Measurements from ENCODE around the gene RNF148. TPM values are rescaled to one million over a fixed set of nuclear protein-coding genes. Genes with fewer than 3 reads are reported as not detected.

RNF148 gene, protein sequence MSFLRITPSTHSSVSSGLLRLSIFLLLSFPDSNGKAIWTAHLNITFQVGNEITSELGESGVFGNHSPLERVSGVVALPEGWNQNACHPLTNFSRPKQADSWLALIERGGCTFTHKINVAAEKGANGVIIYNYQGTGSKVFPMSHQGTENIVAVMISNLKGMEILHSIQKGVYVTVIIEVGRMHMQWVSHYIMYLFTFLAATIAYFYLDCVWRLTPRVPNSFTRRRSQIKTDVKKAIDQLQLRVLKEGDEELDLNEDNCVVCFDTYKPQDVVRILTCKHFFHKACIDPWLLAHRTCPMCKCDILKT
- total RNA-seq (2014; rRNA removed; shearing (Covaris generic)): 0.25 TPM in 1 of 2 replicates, not detected in the other
- polyA plus RNA-seq (2014; cell fraction: nucleus; rRNA removed): 0.07 TPM in 1 of 2 replicates, not detected in the other

DNA sequence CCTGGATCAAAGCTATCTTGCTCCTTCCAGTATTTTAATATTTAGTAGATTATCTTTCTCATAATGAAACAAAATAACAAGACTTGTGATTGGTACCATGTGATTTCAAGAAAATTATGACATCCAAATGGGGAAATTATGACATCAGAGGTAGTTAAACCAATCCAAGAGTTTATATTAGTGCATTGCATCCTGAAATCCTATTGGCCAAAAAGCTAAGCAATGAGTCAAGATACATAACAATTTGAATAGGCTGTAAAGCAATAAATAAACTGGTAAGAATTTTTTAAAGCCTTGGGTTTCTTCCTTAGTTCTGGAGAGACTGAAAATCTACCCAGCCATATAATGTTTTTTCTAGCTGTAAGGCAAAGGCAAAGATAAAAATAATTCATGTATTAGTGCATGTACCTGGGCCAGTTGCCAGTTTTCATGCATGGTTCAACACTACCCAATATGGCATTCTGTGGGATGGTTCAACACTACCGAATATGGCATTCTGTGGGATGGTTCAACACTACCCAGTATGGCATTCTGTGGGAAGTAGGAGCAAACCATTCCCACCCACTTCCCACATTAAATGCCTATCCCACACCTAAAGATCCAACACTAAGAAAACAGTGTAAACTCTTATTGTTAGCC is at the start of gene RNF148:
TSS of gene RNF148 (minus strand) at position 51 of the 639 bp plus-strand sequence. CDS start 172 bp downstream, outside the sequence.
- no peak for DNase-seq (ENCODE audit: extremely low read depth, low read depth)

- no peak for DNase-seq (ENCODE audit: extremely low read depth, low read depth)
These were observed 47.7 kb upstream of the RNF148 start for GRCh38 chr7:122750389-122750788.

DNA sequence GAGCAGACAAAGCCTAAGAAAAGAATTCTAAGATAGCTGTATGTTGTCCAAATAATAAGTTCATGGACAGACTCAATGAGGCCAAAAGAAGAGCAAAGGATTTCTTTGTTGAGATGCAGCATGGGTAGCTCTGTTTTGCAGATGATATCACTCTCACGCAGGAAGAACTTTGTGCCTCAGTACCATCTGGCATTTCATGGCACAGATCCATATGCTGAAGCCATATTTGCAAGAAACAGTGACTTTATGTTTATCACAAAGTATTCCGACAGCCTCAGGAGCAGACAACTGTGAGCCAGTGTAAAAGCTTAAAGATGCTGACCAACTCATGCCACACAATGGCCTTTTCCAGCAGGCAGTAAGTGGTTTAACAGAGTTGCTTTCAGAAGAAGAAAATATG is 45.5 kb upstream of the RNF148 start:
- DNase-seq (ENCODE audit: extremely low read depth, low read depth): no peak

DNA sequence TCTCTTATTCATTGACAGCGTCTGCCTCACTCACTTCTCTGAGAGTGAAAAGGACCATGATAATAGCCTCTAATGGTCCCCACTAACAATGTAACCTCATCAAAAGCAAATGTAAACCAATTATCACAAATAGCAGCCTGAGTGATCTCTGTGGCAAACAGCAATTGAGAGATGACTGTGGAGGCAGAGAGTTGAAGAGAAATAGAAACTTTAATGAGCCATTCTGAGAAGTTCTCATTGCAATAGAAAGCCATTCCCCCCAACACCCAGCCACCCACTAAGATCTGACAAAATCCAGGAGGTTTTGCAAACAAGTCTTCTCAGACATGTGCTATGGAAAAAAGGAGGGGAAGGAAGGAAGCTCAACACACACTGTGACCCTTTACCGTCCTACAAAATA is 44.2 kb upstream of the RNF148 start:
- no peak for DNase-seq (ENCODE audit: extremely low read depth, low read depth)

GRCh38 chr7:122743211-122743610 is 40.5 kb upstream of the RNF148 start:
- DNase-seq (ENCODE audit: extremely low read depth, low read depth): no peak

DNA sequence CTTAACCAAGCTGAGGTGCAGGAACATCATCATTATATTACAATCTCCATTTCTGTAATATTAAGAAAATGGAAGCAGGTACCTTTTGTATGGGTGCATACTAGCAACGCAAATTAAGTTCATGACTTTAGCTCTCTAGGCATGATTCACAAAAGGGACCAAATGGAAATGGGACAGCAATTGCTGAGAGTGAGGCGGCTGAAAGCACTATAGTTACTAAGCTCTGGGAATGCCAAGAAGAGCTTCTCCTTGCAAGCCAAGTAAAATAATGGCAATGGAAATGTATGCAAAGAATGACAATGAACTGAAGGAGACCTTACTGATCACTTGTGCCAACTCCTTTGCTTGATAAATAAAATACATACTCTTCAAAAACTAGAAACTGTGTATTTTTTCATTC is 36.2 kb upstream of the RNF148 start:
- DNase-seq (ENCODE audit: extremely low read depth, low read depth): no peak

DNA sequence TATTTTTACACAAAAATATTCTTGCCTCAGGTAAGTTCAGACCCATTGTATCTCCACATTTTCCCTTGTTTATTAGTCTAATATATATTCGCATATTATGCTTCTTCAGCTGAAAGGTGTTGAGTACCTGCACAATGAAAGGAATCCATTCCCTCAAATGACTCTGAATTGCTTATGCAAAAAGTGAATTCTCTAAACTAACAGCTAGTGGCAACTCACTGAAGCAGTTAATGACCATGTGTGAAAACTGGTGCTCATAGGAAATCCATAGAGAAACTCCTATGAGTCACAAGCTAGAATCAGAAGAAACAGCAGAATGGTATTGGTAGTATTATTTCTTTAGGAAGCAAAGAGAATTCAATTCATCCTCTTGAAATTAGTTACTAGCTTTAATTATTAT is 33.5 kb upstream of the RNF148 start:
- no peak for DNase-seq (ENCODE audit: extremely low read depth, low read depth)

DNA sequence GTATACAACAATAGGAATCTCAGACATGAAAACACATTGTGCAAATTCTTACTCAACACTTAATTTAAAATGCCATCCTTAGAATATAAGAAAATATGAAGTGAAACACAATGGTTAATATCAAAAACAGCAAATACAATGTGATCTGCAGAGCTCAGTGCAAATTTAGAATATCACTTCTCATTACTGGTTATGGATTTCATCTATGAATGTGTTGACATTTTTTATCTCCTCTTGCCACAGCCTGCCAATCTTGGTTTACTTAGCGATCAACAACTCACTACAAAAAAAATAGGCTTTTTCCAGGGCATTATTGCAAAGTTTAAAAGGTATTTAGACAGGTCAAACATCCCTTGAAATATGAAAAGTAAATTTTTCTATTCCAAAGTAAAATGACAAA is 25.0 kb upstream of the RNF148 start:
- DNase-seq (ENCODE audit: extremely low read depth, low read depth): no peak

DNA sequence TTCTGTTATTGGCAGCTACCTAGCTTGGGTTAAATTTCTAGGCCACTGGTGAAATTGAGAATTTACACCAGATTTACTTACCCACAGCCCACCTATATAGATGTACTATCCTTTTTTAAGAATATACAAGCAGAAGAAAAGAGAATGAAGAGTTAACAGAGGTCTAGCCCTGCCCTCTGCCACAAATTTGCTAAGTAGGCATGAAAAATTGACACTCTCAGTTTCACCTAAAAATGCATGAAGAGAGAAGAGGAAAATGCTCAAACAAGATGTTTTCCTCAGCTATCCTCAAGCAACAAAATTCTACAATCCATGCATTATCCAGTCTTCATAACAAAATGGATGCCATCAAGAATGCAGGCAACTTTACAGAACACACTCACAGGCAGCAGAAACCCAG is 24.6 kb upstream of the RNF148 start:
- no peak for DNase-seq (ENCODE audit: extremely low read depth, low read depth)

- DNase-seq (ENCODE audit: extremely low read depth, low read depth): no peak
These were observed 24.2 kb upstream of the RNF148 start for GRCh38 chr7:122726881-122727280.

DNA sequence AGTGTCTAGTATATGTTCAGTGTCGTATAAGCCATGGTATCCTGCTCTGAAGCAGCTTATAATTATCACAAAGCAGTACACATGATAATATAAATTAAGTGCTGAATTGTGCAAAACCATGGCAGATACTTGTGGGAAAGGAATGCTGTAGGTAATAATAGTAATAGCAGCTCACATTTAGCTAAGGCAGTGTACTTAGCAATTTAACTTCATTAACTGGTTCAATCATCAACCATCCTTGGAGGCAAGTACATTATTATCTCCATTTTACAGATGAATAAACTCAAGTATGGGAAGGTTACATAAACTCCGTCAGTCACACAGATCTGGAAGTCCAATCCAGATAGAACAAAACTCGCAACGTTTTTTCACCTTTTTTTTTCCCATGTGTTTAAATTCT is 21.6 kb upstream of the RNF148 start:
- DNase-seq (ENCODE audit: extremely low read depth, low read depth): no peak

GRCh38 chr7:122719010-122719578 is 16.4 kb upstream of the RNF148 start:
- DNase-seq (ENCODE audit: extremely low read depth, low read depth): no peak

DNA sequence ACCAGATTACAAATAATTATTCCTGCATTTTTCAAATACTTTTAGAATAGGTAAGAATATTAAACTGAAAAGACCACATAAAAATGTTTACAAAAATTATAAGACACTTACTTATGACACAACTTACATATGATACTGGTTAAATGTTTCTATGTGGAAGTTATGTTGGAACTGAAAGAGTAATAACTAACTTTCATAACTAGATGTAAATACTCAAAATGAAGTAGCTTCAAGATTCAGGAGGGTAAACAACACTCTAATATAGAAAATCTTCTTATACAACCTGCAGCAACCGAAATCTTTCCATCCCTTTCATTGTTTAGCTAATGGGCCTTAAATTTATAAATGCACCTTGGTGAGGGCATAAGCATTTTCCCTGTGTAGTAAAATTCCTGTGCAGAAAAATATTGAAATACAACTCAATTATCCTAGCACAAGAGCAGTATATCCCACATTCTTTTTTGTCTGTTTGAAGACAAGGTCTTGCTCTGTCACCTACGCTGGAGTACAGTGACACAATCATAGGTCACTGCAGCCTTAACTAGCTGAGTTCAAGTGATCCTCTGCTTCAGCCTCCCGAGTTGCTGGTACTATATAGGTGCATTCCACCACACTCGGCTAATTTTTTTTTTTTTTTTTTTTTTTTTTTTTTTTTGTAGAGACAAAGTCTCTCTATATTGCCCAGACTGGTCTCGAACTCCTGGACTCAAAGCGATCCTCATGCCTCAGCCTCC is 14.8 kb upstream of the RNF148 start:
- no peak for DNase-seq (ENCODE audit: extremely low read depth, low read depth)

- DNase-seq (ENCODE audit: extremely low read depth, low read depth): no peak
These were observed 12.5 kb upstream of the RNF148 start for GRCh38 chr7:122715183-122715582.

- DNase-seq (ENCODE audit: extremely low read depth, low read depth): no peak
These were observed 8.2 kb upstream of the RNF148 start for GRCh38 chr7:122710916-122711315.

DNA sequence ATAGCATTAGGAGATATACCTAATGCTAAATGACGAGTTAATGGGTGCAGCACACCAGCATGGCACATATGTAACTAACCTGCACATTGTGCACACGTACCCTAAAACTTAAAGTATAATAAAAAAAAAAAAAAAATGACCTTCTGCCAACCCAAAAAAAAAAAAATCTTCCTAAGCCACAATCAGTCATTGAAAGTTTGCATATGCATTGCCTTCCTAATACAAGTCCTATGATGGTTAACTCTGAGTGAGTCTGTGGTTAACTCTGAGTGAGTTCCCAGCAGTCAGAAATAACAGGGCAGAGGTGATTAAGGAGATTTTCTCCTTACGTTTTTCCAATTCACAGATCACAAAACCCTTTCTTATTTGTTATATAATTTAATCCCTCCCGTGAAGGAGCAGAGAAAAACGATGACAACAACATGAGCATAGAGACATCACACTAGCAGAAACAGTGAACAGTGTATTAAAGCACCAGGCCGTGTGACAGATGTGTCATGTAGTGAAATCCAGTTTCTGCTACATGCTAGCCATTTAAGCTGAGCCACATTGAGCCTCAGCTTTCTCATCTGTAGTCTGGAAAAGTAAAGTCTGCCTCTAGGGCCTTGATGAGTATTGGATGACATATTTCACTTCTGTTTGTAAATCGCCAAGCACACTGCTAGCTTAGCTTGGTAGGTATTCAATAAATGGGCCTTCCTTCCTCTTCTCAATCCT is 7.4 kb upstream of the RNF148 start:
- DNase-seq (ENCODE audit: extremely low read depth, low read depth): no peak

DNA sequence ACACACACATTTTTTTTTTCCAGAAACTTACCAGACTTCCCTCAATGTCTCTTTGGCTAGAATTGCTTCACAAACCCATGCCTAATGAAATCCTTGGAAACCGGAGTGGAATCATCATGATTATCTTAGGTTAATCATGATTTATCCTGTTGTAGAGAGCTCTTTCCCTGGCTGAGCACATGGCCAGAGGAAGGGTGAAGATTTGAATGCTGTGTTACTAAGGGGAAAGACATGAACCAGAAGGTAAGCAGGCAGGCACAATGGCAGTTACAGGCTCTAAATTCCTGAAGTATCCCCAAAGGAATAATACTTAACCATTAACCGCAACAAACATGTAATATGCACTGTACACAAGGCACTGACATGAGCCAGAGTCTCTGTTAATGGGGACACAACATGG is 4.1 kb upstream of the RNF148 start:
- DNase-seq (ENCODE audit: extremely low read depth, low read depth): no peak

- DNase-seq (ENCODE audit: extremely low read depth, low read depth): no peak
These were observed 3.7 kb downstream of the RNF148 start, which contains the start of gene RNF133 for GRCh38 chr7:122699017-122699416. Gene RNF133, minus strand, starts transcription at chr7:122699117. Its CDS starts 199 bp downstream, at chr7:122698918.

- DNase-seq (ENCODE audit: extremely low read depth, low read depth): no peak
These were observed 6.9 kb downstream of the RNF148 start for GRCh38 chr7:122695816-122696215.

- no peak for DNase-seq (ENCODE audit: extremely low read depth, low read depth)
These were observed 8.0 kb downstream of the RNF148 start for GRCh38 chr7:122694697-122695096.
